NCI-H345 treated with DMSO at 0.1 percent for 48 hours (cell line): ENCODE data around the gene ABCC4.
A peak's percentile ranks its signal among the peaks of the same experiment; 100 is the strongest.
"Not testable (repeated sequence)": the region's sequence is repeated elsewhere in the genome, so short reads cannot be mapped to it uniquely, and the experiment has no call there.

Experiments used
- DNase-seq: peaks from one replicate; lab custom pipeline; 2025; ENCODE audit not compliant: unreplicated experiment; lab: John Stamatoyannopoulos, UW

The ABCC4 gene

GRCh38 chr13:95204231-95204765, 97.0 kb downstream of the ABCC4 start:
- DNase-seq = no peak

GRCh38 chr13:95201814-95202651, 99.2 kb downstream of the ABCC4 start:
- DNase-seq = no peak

- not testable (repeated sequence) for DNase-seq
These were observed 100.8 kb downstream of the ABCC4 start for GRCh38 chr13:95200386-95200957.

- no peak for DNase-seq
These were observed 101.4 kb downstream of the ABCC4 start for GRCh38 chr13:95199896-95200295.

GRCh38 chr13:95198606-95199005, 102.6 kb downstream of the ABCC4 start:
- not testable (repeated sequence) for DNase-seq

GRCh38 chr13:95197548-95197947, 103.7 kb downstream of the ABCC4 start:
- DNase-seq = no peak

GRCh38 chr13:95195146-95195545, 106.1 kb downstream of the ABCC4 start:
- no peak for DNase-seq

- no peak for DNase-seq
These were observed 107.6 kb downstream of the ABCC4 start for GRCh38 chr13:95193509-95194230.

GRCh38 chr13:95192998-95193397, 108.3 kb downstream of the ABCC4 start:
- DNase-seq = no peak

- DNase-seq = not testable (repeated sequence)
These were observed 108.7 kb downstream of the ABCC4 start for GRCh38 chr13:95192564-95192945.

- DNase-seq = peak; percentile 51
These were observed 109.3 kb downstream of the ABCC4 start for GRCh38 chr13:95191821-95192563.

GRCh38 chr13:95188128-95188527, 113.1 kb downstream of the ABCC4 start:
- no peak for DNase-seq

GRCh38 chr13:95185851-95186250, 115.4 kb downstream of the ABCC4 start:
- DNase-seq = no peak

- peak; percentile 20 for DNase-seq
These were observed 115.9 kb downstream of the ABCC4 start for GRCh38 chr13:95185311-95185710.

GRCh38 chr13:95184317-95184716, 116.9 kb downstream of the ABCC4 start:
- DNase-seq = no peak

GRCh38 chr13:95182570-95183265, 118.5 kb downstream of the ABCC4 start:
- DNase-seq = no peak

- DNase-seq = no peak
These were observed 119.7 kb downstream of the ABCC4 start for GRCh38 chr13:95181586-95181985.

- DNase-seq = no peak
These were observed 120.6 kb downstream of the ABCC4 start for GRCh38 chr13:95180513-95181245.

GRCh38 chr13:95176611-95177259, 124.5 kb downstream of the ABCC4 start:
- no peak for DNase-seq
